Stimulated activated CD4-positive, alpha-beta T cell treated with anti-CD3 and anti-CD28 coated beads, Interleukin-12 subunit alpha, Interleukin-12 subunit beta, amount 100 ng/mL, for 4 hours (primary cell): Measurements from ENCODE around the gene TBC1D22A.

Experiments used
- DNase-seq: peaks from one replicate; pipeline ENCODE4 v3.0.0-alpha.2; 2020

The TBC1D22A gene

GRCh38 chr22:47187176-47187957 lies 424.9 kb downstream of the TBC1D22A start:
- no peak for DNase-seq

- DNase-seq = no peak
These were observed 426.0 kb downstream of the TBC1D22A start for GRCh38 chr22:47188261-47189055.

GRCh38 chr22:47189056-47189916 lies 426.8 kb downstream of the TBC1D22A start:
- no peak for DNase-seq

- no peak for DNase-seq
These were observed 428.0 kb downstream of the TBC1D22A start for GRCh38 chr22:47190276-47190956.

GRCh38 chr22:47190957-47191670 lies 428.7 kb downstream of the TBC1D22A start:
- no peak for DNase-seq

- no peak for DNase-seq
These were observed 429.5 kb downstream of the TBC1D22A start for GRCh38 chr22:47191671-47192650.

- no peak for DNase-seq
These were observed 430.4 kb downstream of the TBC1D22A start for GRCh38 chr22:47192651-47193437.

GRCh38 chr22:47193606-47194329 lies 431.3 kb downstream of the TBC1D22A start:
- no peak for DNase-seq

- DNase-seq = no peak
These were observed 432.2 kb downstream of the TBC1D22A start for GRCh38 chr22:47194476-47195155.

GRCh38 chr22:47195156-47195483 lies 432.7 kb downstream of the TBC1D22A start:
- DNase-seq = no peak

- DNase-seq = no peak
These were observed 433.2 kb downstream of the TBC1D22A start for GRCh38 chr22:47195484-47196165.

GRCh38 chr22:47196166-47196849 lies 433.9 kb downstream of the TBC1D22A start:
- DNase-seq = no peak

- no peak for DNase-seq
These were observed 434.7 kb downstream of the TBC1D22A start for GRCh38 chr22:47196881-47197772.

- no peak for DNase-seq
These were observed 435.5 kb downstream of the TBC1D22A start for GRCh38 chr22:47197773-47198500.

- no peak for DNase-seq
These were observed 436.4 kb downstream of the TBC1D22A start for GRCh38 chr22:47198801-47199251.
